NCI-H1092 treated with DMSO at 0.1 percent for 48 hours (cell line): Measurements from ENCODE around the gene SLC8B1.

ENCODE experiments used
- DNase-seq: peaks from one replicate; lab custom pipeline; 2025; lab: John Stamatoyannopoulos, UW

SLC8B1 gene

GRCh38 chr12:113268621-113269020 lies 66.3 kb downstream of the SLC8B1 start:
- no peak for DNase-seq

GRCh38 chr12:113268136-113268535 lies 66.8 kb downstream of the SLC8B1 start:
- DNase-seq: no peak

GRCh38 chr12:113267621-113268020 lies 67.3 kb downstream of the SLC8B1 start:
- DNase-seq: no peak

- no peak for DNase-seq
Observed at GRCh38 chr12:113266106-113266895, 68.6 kb downstream of the SLC8B1 start.

- DNase-seq: no peak
Observed at GRCh38 chr12:113263431-113263963, 71.4 kb downstream of the SLC8B1 start.

- no peak for DNase-seq
Observed at GRCh38 chr12:113262710-113263109, 72.2 kb downstream of the SLC8B1 start.

GRCh38 chr12:113261847-113262470 lies 73.0 kb downstream of the SLC8B1 start:
- no peak for DNase-seq

GRCh38 chr12:113260636-113261300 lies 74.1 kb downstream of the SLC8B1 start:
- DNase-seq: no peak

GRCh38 chr12:113260127-113260526 lies 74.8 kb downstream of the SLC8B1 start:
- DNase-seq: peak; percentile 45

GRCh38 chr12:113257564-113257963 lies 77.3 kb downstream of the SLC8B1 start:
- no peak for DNase-seq

- no peak for DNase-seq
Observed at GRCh38 chr12:113254298-113254697, 80.6 kb downstream of the SLC8B1 start.

- no peak for DNase-seq
Observed at GRCh38 chr12:113253532-113254285, 81.2 kb downstream of the SLC8B1 start.

- peak; percentile 45 for DNase-seq
Observed at GRCh38 chr12:113252494-113252893, 82.4 kb downstream of the SLC8B1 start.

- no peak for DNase-seq
Observed at GRCh38 chr12:113251404-113252070, 83.4 kb downstream of the SLC8B1 start.

- no peak for DNase-seq
Observed at GRCh38 chr12:113250045-113250444, 84.9 kb downstream of the SLC8B1 start.

GRCh38 chr12:113249546-113249945 lies 85.4 kb downstream of the SLC8B1 start:
- DNase-seq: no peak

GRCh38 chr12:113248842-113249435 lies 86.0 kb downstream of the SLC8B1 start:
- DNase-seq: no peak
